CD4-positive, alpha-beta T cell treated with Interferon gamma for 1 hour (primary cell): ENCODE measurements around the gene ASB1.
"Not testable (repeated sequence)": the region's sequence is repeated elsewhere in the genome, so short reads cannot be mapped to it uniquely, and the experiment has no call there.

Experiments used
- DNase-seq: peaks from one replicate; pipeline ENCODE4 v3.0.0-alpha.2; 2020

Gene ASB1

DNA sequence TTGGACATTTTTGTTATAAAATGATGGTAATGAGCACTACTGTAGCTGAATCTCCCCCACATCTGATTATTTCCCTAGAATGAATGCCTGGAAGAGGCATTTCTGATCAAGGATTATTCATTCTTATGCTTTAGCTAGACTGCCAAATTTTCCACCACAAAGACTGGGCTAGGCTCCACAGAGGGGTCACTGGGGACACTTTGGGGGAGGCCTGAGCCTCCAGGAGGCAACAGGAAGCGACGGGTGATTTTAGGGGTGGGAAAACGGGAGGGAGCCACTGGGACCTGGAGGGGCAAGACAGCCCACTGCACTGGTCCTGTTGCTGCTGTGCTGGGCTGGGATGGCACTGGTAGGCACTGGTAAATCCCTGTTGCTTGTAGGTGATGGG, 2.4 kb upstream of the ASB1 start:
- no peak for DNase-seq

GRCh38 chr2:238425505-238425978, 1.2 kb upstream of the ASB1 start:
- no peak for DNase-seq

- no peak for DNase-seq
Observed at GRCh38 chr2:238425979-238426567, 654 bp upstream of the ASB1 start.

- no peak for DNase-seq
Observed at GRCh38 chr2:238427435-238428162, 872 bp downstream of the ASB1 start.

DNA sequence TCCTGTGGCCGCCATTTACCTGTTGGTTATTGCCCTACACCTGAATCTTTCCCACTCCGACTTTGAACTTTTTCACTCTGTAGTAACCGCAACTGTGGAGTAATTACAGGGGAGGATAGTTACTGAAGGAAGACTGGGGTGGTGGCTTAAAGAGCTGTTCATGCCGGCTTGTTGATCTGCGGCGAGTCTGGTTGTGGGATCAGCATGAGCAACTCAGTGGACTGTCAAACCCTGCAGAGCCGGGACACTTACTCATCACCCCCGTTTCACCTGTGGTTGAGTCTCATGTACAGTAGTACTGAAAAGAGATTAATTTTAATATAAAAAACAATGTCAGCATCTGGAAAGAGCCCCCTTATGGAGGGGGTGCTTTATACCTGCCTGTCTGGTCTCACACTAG, 2.1 kb downstream of the ASB1 start:
- no peak for DNase-seq

- DNase-seq: no peak
Observed at GRCh38 chr2:238430781-238431180, 4.1 kb downstream of the ASB1 start.

GRCh38 chr2:238431456-238431855, 4.7 kb downstream of the ASB1 start:
- no peak for DNase-seq

DNA sequence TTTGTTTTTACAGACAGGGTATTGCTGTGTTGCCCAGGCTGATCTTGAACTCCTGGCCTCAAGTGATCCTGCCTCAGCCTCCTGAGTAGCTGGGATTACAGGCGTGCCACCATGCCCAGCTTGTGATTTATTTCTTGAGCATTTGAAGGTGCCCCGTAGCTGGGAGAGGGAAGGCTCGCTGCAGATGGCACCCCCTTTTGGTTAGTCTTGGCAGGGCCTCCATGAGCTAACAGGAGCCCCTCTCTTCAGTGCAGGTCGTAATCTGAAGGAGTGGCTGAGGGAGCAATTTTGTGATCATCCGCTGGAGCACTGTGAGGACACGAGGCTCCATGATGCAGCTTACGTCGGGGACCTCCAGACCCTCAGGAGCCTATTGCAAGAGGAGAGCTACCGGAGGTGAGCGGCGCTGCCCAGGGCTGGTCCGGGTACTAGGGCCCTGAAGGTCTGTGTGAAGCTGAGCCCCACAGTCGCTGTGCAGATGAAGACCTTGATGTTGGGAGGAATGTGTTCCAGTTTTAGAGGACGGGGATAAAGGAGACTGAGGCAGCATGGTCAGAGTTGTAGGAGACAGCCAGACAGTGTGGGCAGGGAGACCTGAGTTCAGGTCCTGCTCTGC, 6.7 kb downstream of the ASB1 start:
- DNase-seq: no peak

DNA sequence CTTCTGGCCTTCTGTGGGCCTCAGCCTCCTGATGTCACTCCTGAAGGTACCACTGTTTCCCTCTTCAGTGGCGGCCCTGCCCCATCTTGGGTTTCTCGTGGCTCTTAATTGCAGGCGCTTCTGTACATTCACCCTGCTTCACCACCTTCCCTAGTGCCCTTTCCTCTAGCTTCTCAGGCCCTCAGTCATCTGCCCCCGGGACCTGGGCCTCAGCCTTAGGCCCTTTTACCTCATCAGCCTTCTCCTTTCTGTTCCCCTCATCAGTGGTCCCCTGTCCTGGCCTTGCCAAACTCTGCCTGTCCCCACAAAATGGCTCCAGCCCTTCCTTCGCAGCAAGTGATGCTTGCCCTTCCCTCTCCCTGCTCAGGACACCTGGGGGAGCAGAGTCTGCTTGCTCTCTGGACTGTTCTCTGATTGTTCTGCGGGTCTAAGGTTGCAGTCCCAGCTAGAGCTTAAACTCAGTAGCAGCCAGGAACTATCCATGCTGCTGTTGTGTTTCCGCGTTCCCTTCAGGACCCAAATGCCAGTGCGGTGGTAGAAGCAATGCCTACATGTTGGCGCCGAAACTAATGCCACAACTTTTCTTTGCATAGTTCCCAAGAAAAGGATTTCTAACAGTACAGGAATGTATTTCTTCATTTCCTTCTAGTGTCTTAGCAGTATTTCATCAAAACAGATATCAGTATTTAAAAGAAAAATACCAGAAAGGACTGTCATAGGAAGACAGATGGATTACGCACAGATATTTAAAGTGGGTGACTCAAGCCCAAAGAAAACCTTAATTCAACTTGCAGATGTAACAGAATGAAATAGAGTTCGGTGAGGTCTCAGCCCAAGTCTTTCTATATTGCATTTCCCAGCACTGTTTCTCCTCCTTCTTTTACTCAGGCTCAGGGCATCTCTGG, 7.5 kb downstream of the ASB1 start:
- no peak for DNase-seq

DNA sequence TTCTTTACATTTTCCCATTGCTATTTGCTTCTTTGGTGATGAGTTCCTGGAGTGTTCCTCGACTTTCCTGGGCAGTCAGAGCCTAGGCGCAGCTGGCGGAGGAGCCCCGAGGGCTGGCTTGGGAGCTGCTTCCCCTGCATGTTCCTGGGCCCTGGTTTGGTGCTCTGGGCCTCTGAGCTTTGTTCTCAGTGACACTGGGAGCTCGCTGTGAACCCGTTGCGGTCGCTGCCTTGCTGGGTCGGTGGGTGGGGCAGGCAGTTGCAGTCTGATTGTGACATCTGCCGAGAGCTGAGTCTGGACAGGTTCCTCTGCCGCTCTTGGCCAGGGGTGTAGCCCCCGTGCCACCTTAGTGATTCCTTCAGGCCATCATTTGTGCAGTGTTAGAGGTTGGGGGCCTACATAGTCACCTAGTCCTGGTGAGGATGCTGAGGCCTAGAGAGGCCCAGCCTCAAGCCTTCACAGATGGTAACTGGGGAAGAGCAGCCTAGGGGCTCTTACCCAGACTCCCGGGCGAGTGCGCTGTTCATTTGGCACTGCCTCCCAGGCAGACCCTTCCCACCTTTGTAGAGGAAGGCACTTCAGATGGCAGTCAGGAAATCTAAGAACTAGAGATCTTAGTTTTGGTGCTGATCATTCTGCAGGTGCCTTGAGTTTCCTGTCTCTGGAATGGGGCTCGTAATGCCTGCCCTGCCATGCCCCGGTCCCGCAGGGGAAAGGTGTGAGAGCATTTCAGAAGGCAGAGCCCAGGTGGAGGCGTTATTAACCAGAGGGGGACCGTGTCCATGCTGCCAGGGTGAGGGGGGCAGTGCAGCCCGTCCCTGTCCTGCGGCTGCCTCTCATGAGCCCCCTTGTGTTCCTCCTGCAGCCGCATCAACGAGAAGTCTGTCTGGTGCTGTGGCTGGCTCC, 8.4 kb downstream of the ASB1 start:
- no peak for DNase-seq

- DNase-seq: no peak
Observed at GRCh38 chr2:238435752-238436096, 9.0 kb downstream of the ASB1 start.

DNA sequence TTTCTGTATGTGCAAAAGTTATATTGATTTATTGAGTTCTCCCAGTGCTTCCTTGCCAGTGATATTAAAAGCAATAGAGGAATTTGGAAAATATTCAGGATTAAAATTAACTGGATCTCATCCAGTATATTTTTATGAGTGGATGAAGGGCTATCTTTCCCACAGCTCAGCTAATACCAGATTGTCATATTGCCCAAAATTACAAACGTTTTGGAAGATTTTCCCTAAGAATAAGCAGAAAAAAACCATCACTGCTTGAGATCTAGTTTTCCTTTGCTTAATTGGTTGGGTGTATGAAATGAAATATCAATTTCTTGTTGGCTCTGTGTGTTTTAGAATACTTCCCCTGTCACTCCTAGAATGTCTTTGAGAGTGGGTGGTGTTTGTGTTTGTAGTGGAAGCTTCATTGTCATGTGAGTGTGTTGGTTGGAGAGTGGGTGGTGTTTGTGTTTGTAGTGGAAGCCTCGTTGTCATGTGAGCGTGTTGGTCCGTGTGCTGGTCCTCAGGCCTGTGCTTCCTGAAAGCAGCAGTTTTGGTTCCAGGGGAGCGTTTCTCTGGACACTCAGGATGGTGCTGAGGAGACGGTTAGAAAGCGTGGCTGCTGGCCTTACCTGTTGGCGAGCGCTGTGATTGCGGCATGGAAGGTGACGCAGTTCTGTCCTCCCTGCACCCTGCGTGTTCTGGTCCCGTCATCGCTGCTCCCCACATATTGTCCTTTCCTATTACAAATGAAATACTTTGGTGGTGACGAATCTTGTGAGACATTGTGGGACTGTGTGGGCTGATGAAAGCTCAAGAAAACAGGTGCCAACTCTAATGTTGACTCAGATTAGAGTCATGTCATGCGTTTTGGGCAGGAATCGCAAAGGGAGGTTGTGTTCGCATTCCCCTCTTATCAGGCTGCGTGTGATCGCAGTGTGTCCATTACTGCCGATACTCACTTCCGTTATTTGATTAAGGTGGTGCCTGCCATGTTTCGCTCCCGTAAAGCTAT, 12.4 kb downstream of the ASB1 start:
- no peak for DNase-seq

GRCh38 chr2:238439917-238440316, 13.2 kb downstream of the ASB1 start:
- DNase-seq: no peak

DNA sequence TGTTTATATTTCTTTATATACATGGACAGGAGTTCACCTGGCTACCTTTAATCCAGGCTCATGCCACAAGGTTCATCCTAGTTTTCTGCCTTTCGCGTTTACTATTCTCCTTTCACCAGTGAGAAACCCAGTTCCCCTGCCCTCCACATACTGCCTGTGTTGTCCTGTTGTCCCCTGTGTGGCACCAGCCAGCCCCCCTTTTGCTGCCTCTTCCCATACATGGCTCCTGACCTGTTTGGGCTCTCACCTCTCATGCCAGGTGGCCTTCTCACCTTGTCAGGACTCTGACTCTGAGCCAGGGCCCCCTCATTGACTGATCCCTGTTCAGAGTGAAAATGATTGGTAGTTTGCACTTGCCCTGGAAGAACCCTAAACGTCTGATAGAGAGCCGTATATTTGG, 13.6 kb downstream of the ASB1 start:
- no peak for DNase-seq

GRCh38 chr2:238440767-238441166, 14.0 kb downstream of the ASB1 start:
- no peak for DNase-seq

- DNase-seq: no peak
Observed at GRCh38 chr2:238441262-238442114, 14.8 kb downstream of the ASB1 start.

GRCh38 chr2:238442257-238442656, 15.5 kb downstream of the ASB1 start:
- DNase-seq: not testable (repeated sequence)

DNA sequence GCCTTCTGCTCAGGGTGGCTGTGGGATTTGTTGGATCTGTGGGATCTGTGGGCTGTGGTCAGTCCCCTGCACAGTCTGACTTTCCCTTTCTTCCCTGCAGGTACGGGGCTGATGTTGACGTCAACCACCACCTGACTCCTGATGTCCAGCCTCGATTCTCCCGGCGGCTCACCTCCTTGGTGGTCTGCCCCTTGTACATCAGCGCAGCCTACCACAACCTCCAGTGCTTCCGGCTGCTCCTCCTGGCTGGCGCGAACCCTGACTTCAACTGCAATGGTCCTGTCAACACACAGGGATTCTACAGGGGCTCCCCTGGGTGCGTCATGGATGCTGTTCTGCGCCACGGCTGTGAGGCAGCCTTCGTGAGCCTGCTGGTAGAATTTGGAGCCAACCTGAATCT, 17.5 kb downstream of the ASB1 start:
- DNase-seq: no peak

DNA sequence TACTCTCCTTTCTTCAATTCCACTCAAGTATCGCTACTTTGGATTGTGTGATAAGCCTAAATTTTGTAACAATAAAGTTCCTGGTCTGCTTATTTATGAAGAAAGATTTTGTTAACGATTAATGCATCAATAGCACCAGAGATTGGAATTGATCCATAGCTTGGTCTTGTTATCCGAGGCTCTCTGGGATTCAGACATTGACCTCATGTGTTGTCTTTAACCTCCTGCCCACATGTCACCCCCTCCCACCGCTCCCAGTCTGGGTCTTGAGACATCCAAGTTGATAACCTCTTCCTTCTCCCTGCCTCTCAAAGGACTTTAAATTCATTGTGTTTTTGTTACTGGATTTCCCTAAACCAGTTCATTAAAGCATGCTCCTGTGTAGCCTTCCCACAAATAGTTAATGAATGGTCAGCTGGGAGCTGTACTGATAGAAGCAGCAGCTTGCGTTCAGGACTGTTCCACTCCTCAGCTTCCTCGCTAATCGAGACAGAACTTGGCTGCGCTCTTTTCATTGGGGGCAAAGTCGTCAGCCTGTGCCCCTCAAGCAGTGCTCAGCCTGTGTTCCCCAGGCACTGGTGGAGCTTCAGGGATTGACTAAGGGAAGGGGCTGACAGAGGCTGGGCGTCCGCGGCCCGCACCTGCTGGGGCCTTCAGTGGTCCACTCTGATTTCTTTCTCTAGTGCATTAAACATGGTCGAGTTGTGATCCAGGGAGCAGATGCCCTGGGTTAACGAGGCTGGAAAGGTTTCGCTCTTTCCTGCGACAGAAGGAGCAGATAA, 18.9 kb downstream of the ASB1 start:
- no peak for DNase-seq
